Measurements from ENCODE around the gene SDR39U1.
"Not testable (repeated sequence)": the region's sequence is repeated elsewhere in the genome, so short reads cannot be mapped to it uniquely, and the experiment has no call there.

- TF ChIP-seq, protein P1, sequence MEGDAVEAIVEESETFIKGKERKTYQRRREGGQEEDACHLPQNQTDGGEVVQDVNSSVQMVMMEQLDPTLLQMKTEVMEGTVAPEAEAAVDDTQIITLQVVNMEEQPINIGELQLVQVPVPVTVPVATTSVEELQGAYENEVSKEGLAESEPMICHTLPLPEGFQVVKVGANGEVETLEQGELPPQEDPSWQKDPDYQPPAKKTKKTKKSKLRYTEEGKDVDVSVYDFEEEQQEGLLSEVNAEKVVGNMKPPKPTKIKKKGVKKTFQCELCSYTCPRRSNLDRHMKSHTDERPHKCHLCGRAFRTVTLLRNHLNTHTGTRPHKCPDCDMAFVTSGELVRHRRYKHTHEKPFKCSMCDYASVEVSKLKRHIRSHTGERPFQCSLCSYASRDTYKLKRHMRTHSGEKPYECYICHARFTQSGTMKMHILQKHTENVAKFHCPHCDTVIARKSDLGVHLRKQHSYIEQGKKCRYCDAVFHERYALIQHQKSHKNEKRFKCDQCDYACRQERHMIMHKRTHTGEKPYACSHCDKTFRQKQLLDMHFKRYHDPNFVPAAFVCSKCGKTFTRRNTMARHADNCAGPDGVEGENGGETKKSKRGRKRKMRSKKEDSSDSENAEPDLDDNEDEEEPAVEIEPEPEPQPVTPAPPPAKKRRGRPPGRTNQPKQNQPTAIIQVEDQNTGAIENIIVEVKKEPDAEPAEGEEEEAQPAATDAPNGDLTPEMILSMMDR (IDR thresholded peaks at IDR 0.05 in 4 of 5, conservative IDR thresholded peaks at IDR 0.05 in 1 of 5) = not testable (repeated sequence)
- not testable (repeated sequence) for TF ChIP-seq POLR2A (IDR thresholded peaks at IDR 0.05)
Observed at GRCh38 chr14:24491586-24492408, 49.2 kb upstream of the SDR39U1 start.
